GM21717 (cell line): ENCODE measurements around the gene TMEM129.
"Not testable (repeated sequence)": the region's sequence is repeated elsewhere in the genome, so short reads cannot be mapped to it uniquely, and the experiment has no call there.

ENCODE experiments used
- ATAC-seq: cut with Tn5 transposase; IDR thresholded peaks from one replicate; pipeline ENCODE4 v1.9.1; 2021; ENCODE audit warnings: mild to moderate bottlenecking, moderate library complexity; ENCODE audit not compliant: unreplicated experiment

Gene TMEM129

DNA sequence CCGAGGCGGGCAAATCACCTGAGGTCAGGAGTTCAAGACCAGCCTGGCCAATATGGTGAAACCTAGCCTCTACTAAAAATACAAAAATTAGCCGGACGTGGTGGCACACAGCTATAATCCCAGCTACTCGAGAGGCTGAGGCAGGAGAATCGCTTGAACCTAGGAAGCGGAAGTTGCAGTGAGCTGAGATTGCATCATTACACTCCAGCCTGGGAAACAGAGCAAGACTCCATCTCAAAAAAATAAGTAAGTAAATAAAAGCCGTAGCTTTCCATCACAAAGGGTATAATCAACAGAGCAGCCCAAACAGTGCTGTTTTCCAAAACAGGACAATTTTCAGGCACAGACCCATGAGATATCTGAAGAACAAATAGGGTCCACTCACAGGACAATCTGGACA is 19.5 kb downstream of the TMEM129 start:
- not testable (repeated sequence) for ATAC-seq

DNA sequence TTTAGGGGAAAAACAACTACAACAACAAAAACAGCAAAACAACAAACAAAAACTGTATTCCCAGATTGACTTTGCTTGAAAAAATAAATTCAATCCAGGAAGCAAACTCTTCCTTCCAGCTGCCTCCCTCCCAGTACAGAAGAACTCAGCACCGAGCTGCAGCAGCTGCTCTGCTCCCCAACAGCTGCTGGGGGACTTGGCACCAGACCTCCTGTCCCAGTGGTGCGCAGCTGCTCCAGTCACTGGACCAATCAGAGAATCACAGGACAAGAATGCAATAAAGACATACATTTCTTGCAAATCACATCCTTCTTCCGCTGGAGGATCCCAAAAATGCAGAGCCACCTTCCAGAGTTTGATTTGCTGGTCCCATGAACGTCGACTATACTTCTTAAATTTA is 25.2 kb downstream of the TMEM129 start:
- no peak for ATAC-seq

DNA sequence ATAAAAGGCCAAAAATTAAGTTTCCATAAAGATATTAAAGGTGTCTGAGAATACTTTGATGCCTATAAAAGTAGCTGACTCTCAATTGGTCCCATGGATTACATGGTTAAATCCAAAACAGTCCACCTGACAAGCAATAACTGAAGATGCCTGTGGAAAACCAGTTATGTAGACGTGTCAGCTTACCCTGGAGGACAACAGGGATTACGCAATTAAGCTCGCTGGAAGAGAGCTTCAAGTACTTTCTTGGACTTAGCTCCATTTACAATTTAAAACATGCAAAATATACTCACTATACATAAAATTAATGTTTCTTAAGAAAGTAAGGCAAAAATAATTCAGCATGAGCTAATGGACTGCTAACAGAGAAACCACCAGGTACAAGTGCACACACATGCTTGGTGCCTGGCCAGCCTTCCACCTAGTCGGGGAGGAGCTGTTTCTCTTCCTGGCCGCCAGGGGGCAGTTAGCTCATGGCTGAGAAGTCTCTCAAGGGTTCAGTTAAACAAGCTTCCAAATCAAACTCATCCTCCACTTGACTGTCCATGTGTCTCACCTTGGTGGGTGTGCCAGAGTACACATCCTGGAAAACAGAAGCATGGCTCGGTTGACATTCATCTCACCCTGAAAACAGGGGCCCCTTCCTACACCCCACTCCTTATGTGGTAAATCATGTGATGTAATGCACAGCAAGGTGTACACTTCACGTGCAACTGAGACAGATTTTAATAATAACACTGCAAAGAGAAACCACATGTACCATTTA is 27.8 kb downstream of the TMEM129 start:
- ATAC-seq: peak; percentile 74

DNA sequence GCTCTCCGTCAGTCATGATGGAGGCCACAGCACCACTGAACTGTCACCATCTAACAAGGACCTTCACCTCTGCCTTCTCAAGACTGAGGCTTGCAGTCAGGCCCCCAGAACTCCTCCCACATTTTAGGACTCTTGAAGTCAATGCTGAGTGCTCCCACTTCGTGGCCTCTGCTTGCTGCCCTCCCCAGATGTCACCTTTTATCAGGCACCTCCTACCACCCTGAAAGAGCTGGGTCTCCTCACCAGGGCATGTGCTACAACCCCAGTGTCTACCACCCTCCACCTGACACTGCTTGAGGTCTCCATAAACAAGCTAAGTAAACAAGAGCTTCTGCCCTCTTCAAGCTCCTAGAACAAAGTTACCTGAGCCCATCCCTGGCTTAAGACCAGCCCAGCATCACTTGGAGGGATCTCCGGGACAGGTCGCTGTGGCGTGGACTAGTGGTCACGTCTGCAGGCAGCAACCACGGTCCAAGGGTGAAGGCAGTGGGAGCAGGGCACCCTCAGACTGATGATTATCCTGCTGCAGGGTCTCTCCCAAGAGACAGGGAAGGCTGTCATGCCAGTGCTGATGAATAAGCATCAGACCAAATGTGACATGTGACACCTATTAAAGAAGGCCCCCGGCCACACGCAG is 29.3 kb downstream of the TMEM129 start:
- no peak for ATAC-seq

DNA sequence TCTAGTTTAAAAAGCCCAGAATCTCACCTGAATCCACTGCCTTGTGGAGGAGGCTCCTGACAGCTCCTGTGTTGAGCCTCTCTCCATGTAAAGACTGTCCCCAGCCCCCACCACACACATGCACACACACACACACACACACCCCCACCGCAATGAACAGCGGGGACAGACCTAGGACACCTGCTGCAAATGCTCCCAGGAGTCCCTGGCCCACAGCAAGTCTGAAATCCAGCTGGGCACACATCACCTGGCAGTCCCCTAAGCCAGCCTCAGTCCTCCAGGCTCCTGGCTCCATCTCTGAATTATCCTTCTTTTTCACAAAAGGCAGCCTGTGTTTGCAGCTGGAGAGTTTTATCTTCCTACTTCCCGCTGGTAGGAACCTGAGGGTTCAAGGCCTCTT is 30.4 kb downstream of the TMEM129 start:
- no peak for ATAC-seq

DNA sequence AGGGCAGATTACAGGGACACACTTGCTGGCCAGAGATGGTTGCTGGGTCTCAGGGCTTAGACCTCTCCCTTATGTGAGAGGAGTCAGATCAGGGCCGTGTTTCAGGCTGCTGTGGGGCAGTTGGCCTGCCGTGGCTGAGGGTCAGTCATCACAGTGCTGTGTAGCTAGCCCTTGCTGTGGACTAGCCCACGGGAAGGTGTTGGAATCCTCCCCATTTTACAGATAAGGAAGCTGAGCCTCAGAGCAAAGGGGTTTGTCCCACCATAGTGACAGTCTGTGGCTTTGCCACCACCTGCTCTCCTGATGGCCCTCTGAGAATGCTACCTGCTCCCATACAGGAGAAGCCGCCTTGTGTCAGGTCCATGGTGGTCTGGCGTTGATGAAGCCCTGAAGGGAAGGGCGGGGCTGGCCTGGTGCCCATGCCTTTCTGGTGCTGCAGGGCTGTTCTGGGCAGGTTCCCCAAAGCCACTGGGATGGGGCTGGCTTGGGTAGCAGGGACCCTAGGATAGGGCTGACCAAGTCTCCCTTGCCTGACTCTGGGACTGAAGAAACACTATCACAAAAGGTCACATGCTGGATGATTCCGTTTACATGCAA is 34.6 kb downstream of the TMEM129 start:
- no peak for ATAC-seq

DNA sequence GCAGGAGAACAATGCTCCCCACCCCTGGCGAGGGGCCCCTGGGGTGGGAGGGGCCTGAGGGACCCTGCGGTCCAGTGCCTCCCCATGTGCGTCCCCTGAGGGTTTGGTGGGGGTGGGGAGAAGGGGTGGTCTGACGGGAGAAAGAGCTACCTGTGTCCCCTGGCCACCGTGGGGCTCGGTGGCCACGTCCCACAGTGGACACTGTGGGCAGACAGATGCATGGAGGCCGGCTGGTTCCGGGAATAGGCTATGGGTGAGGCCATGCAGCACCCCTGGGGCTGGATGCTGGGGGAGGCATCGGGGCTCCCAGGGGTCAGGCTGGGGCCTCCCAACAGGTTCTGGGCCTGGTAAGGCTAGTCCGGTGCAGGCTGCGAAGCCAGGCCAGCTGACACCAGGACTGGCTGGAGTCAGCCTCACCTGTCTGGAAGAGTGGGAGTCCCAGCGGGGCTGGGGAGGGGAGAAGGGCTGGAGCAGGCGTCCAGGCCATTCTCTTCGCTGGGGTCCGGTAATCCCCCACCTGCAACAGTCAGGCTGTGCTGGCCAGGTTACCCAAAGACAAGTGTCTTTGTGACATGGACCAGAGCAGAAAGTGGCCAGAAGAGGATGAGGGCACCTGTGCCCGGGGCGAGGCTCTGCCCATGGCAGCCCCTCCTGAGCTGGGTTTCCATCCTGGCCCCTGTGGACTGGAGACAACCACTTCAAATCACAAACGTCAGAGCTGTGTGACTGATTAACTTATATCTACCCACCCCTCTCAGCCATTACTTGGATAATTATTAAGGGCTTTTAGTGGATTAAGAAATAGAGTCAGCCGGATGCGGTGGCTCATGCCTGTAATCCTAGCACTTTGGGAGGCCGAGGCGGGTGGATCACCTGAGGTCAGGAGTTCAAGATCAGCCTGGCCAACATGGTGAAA is 35.6 kb downstream of the TMEM129 start:
- no peak for ATAC-seq

DNA sequence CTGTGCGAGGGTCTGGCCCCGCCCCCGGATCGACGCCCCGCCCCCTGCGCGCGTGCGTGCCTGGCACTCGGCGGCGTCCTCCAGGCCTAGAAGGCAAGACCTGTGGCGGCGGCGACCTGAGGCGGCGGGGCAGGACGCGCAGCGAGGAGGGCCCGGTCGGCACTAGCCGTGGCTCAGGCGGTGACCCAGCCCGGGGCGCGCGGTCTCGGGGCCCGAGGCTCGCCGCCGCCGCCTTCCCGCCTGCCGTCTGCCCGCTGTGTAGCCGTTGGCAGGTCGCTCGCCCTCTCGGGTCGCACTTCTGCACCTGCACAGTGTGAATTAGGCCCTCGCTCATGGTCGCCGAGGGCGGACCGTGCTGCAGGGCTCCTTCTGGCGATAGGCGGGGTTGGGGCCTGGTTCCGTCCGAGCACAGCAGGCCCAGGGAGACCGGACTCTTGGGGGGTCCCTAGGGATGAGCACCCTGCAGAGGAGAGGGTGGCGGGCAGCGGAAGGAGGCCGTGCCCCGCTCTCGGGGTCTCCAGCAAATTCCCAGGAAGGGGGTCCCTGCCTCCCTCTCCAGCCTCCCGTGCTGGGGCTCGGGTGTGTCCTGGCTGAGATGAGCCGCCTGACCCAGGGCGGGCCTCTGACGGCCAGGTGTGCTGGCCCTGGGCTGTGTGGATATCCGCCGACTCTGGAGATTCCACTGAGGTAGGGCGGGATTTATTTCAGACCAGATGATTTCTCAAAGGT is 36.5 kb downstream of the TMEM129 start:
- peak; percentile 9 for ATAC-seq

DNA sequence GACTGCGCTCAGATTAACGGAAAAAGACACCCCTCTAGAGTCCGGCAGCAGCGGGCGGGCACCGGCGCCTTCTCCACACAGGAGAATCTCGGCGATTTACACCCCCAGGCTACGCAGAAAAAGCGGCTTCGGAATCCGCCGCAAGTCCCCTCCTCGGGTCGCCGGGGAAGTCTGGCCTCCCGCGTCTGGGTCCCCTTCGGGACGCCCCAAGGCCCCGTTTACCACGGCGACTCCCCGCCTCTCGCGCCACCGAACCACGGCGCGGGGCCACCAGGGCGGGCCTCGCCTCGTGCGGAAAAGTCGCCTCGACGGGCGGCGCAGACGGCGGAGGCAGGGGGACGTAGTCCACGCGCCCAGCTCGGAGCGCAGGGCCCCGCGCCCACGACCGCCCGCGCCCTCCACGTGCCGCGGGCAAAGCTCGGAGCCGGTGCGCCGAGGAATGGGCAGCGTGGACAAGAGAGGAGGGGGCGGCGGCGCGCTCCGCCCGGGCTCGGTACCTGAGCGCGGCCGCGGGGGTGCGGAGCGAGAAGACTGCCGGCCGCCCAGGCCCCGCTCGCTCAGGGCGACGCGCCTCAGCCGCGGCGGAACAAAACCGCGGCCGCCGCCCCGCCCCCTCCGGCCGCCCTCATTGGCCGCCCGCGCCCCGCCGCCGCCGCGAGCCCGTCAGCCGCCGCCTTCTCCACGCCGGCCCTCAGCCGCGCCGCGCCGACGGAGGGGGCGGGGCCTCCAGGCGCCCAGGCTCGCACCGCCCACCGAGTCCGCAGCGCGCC is 37.2 kb downstream of the TMEM129 start, which contains the start of gene FAM53A:
TSS of gene FAM53A (minus strand) at position 578 of the 770 bp plus-strand sequence. CDS start 15,572 bp downstream, outside the sequence.
- ATAC-seq: peak; percentile 75

DNA sequence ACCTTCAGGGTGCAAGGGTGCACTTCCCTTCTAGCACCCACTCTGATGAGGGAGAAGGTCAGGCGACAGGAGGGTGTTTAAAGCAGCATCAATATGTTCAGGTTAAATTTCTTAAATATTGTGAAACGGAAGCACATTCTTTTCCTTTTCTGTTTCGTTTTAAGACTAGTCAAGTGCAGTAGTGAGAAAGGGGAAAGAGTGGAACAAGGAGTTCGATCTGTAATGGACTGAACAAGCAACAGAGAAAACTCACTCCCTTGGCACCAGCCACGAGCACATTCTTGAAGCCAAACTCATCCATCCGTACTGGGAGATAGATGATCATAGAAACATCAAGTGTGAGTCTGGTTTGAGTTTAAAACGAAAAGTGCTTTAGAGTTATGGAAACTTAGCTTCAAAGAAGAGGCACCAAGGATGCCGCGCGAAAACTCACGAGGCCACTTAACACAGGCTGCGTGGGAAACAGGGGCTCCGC is 37.8 kb downstream of the TMEM129 start:
- no peak for ATAC-seq

DNA sequence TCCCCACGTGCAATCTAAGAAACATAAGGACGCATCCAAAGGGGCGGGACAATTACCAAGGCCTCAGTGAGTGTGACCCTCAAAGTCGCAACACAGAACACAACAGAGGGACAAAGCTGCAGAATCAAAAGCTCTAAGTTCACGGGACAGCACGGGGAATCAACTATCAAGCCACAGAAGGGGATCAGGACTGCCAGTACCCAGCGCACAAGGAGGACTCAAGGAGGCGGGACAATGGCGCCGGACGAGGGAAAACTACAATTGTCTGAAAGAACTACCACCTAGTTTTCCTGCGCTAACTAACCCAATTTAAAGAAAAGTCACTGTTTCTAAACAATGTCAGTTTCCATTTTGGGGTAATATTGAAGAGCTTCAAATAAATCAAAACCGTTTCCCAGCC is 38.3 kb downstream of the TMEM129 start:
- no peak for ATAC-seq

DNA sequence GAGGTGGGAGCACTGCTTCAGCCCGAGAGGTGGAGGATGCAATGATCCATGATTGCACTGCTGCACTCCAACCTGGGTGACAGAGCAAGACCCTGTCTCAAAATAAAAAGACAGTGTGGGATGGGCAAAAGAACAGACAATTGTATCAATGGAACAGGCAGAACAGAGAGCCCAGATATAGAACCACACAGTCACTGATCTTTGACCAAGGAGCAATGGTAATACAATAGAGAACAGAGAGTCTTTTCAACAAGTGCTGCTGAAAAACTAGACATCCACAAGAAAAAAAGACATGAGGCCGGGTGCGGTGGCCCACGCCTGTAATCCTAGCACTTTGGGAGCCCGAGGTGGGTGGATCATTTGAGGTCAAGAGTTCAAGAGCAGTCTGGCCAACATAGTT is 42.9 kb downstream of the TMEM129 start:
- ATAC-seq: no peak

DNA sequence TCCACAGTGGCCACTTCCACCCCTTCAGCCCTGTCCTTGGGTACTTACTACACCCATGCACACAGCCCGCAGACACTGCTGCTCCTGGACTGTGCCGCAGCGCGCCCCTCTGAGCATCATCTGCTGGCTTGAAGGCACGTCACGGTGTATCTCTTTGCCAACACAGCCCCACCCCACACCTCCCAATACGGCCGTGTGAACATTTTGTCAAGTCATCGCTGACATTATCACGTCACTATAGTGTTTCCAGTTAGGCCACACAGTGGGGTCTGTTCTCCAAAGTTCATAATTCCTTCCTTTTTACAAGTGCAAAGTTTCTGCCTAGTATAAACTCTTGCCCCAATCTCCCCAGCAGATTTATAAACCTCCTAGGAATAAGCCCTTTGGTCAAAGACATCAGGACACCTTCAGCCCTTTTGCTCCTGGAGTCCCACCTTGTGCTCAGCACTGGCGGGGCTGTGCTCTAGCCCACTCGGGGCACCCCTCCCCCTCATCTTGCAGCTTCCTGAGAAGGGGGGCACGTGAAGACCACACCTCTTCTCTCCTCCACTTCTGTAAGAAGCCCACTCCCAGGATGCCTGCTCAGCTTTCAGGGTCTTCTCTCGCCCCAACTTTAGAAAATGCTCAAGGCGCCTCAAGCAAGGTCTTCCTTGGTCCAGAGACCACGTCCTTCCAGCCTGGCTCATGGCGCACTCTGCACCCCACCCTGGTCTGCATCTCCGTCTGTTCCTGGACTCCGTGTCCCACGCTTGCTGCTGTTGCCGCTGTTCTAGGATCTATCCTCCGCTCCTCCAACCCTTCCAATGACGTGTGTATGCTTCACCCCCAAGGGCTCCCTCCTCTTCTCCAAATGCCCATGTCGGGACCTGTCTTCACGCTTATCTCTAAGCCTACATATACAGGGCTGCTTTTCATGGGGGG is 44.3 kb downstream of the TMEM129 start:
- ATAC-seq: no peak

DNA sequence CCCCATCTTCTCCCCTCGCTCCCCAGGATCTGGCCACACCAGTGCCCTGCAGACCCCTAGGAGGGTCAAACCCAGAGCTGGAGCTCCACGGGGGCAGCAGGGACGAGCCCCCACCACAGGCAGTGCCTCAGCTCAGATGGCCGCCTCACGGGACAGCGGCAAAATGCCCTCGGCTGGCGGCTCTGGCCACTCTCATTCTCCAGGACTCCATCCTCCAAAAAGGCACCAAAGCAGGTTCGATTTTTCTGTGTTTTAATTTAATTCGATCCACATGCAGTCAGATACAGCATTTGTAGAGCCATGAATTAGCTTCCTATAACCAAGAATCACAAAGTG is 45.4 kb downstream of the TMEM129 start:
- ATAC-seq: no peak

DNA sequence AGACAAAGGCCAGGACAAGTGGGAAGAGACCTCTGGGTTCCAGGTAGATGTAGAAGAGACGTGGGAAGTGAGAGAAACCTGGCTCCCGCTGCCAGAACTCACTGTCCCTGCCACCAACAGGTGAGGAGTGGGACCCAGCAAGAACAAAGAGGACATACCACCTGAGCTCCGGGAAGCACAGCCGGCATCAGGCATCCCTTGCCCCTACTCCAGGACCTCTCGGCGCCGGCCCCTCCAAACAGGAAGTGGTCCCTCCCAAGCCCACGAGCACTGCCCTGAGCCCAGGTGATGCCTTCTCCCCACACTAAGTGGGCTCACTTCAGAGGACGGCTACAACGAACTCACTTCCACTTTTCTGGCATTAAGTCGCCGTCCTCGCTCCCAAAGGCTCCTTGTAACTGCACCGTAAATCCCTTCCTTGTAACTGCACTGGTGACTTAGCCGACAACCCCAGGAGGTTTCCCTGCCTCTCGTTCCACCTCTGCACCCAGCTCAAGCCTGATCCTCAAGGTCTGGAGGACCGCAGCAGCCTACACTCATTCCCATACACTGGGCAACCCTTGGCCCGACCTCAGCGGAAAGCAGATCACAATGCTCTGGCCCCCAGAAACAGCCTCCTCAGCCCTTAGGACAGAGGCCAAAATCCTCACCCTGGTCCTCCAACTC is 45.9 kb downstream of the TMEM129 start:
- no peak for ATAC-seq

DNA sequence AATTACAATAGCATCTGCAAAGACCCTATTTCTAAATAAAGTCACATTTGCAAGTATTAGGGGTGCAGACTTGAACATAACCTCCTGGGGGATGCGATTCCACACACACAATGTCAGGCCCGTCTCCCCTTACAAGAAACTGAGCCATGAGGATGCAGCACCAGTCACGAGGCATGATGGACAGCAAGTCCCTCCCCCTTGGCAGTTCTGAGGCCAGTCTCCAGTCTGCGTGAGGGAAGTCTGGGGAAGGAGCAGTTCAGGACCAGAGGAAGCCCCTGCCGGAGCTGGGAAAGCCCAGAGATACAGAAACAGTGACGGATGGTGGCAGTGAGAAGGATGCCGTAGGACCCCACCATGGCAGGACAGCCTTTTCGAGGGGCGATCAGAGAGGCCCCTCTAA is 46.4 kb downstream of the TMEM129 start:
- ATAC-seq: no peak

DNA sequence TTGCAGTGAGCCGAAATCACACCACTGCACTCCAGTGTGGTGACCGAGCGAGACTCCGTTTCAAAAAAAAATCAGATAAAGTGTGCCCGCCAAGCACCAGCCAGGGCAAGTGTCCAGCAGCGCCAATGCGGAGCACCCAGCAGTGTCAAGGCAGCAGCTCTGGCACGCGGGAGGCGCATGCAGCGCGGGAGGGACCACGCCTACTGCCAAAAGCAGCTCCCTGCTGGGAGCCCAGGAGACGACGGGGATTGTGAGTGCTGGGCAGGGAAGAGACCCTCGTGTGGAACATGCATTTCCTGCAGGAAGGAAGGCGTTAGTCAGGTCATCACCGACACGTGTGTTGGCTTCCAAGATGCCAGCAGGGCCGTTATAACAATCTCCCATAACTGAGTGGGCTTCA is 47.5 kb downstream of the TMEM129 start:
- no peak for ATAC-seq

DNA sequence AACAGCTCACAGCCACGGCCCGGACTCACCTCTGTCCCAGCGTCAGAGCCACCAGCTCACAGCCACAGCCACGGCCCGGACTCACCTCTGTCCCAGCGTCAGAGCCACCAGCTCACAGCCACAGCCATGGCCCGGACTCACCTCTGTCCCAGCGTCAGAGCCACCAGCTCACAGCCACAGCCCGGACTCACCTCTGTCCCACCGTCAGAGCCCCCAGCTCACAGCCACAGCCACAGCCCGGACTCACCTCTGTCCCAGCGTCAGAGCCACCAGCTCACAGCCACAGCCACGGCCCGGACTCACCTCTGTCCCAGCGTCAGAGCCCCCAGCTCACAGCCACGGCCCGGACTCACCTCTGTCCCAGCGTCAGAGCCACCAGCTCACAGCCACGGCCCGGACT is 50.1 kb downstream of the TMEM129 start:
- ATAC-seq: not testable (repeated sequence)
